Small intestine (tissue), 7 donors: Measurements from ENCODE around the gene EFCAB11. TPM values are rescaled to one million over a fixed set of nuclear protein-coding genes. Genes with fewer than 3 reads are reported as not detected.

Experiments
- DNase-seq, 2 donors: peaks; one replicate each; pipeline versions ENCODE4 v3.0.0 to v3.0.0-alpha.2; 2013
- FAIRE-seq: peaks from 2 replicates; lab custom pipeline; 2012; peaks lifted over from hg19 to GRCh38; lab: Jason Lieb, UNC
- H3K27ac ChIP-seq, 3 donors: one replicate each; pipeline ENCODE4 v1.5.1; 2013; ENCODE audit warnings: low read length in 2 of 3, mild to moderate bottlenecking in 2 of 3, control low read depth in 1 of 3, inconsistent platforms in 1 of 3, low read depth in 1 of 3, moderate library complexity in 1 of 3
- H3K27me3 ChIP-seq, 3 donors: one replicate each; pipeline ENCODE4 v1.6.1; 2013; ENCODE audit warnings: low read length in 3 of 3, inconsistent platforms in 1 of 3; ENCODE audit not compliant: control insufficient read depth in 3 of 3, insufficient read depth in 3 of 3
- H3K36me3 ChIP-seq, 3 donors: one replicate each; pipeline ENCODE4 v1.6.1; 2013; ENCODE audit warnings: low read length in 3 of 3, inconsistent platforms in 1 of 3, low read depth in 1 of 3, mild to moderate bottlenecking in 1 of 3, moderate library complexity in 1 of 3; ENCODE audit not compliant: control insufficient read depth in 3 of 3, insufficient read depth in 2 of 3
- H3K4me1 ChIP-seq, 3 donors: one replicate each; pipeline ENCODE4 v1.6.1; 2013; ENCODE audit warnings: low read length in 2 of 3, inconsistent platforms in 1 of 3, low read depth in 1 of 3, mild to moderate bottlenecking in 1 of 3, moderate library complexity in 1 of 3; ENCODE audit not compliant: control insufficient read depth in 3 of 3, insufficient read depth in 2 of 3
- H3K4me3 ChIP-seq, 3 donors: one replicate each; pipeline ENCODE4 v1.5.1; 2013; ENCODE audit warnings: low read length in 3 of 3, control low read depth in 1 of 3, inconsistent platforms in 1 of 3, low read depth in 1 of 3, mild to moderate bottlenecking in 1 of 3, moderate library complexity in 1 of 3
- H3K9me3 ChIP-seq, 2 donors: one replicate each; pipeline ENCODE4 v1.6.1; 2013; ENCODE audit warnings: low read depth in 1 of 2, low read length in 1 of 2; ENCODE audit not compliant: control insufficient read depth in 2 of 2, insufficient read depth in 1 of 2
- WGBS, 3 donors: extraction: QIAGEN DNeasy Blood & Tissue Kit; methylation state at CpG; one replicate each; pipeline ENCODE4 v1.1.7; 2013; 5-methylcytosine and 5-hydroxymethylcytosine counted together
- polyA plus RNA-seq, 4 donors: library from polyadenylated mRNA; stranded (reverse) in 3 of 4; unstranded in 1 of 4; fragments of 200-250 nt in 3 of 4; fragments of 120-200 nt in 1 of 4; gene quantifications; one replicate each; pipeline versions ENCODE4 v1.2.1 to v1.2.3, GENCODE V29; 2013
- donor health status: healthy with polysubstance abuse.
- donor health status: control.
- donor health status: control.
- donor health status: Bipolar disorder and iron deficiency.
- donor health status: healthy.

The EFCAB11 gene
- polyA plus RNA-seq, 4 donors, result 3.8 to 15.4 (median 7.8) TPM

DNA sequence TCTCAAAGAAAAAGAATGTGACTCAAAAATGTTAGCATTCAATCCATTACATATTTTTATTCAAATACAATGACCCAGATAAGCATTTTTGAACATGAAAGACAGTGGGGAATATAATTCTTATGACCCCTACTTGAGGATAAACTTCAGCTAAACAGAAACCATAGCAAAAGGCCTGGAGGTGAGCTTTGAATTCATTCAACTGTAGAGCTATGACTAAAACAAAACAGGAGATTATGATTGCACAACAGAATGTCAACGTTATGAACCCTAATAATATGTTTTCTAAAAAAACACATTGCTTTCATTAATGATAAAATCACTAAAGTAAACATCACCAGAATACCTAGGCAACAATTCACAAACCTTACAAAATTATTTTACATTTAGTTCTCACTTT, 27.8 kb downstream of the EFCAB11 start:
- peaks cover 0 to 2% (median 0%) of the 10 kb centered on the region in 3 donors for H3K36me3 ChIP-seq
- H3K27me3 ChIP-seq, result no peaks in the 10 kb centered on the region
- H3K4me3 ChIP-seq, result no peak overlapping the region
- H3K27ac ChIP-seq, result no peak overlapping the region
- H3K4me1 ChIP-seq, result peaks cover 0 to 3% (median 0%) of the 10 kb centered on the region in 3 donors
- 3 to 32% (median 19%) methylated on average over 1 of the region's 1 CpG for WGBS, 3 donors
- no peak for FAIRE-seq
- no peaks in the 10 kb centered on the region for H3K9me3 ChIP-seq
- DNase-seq, result no peak

DNA sequence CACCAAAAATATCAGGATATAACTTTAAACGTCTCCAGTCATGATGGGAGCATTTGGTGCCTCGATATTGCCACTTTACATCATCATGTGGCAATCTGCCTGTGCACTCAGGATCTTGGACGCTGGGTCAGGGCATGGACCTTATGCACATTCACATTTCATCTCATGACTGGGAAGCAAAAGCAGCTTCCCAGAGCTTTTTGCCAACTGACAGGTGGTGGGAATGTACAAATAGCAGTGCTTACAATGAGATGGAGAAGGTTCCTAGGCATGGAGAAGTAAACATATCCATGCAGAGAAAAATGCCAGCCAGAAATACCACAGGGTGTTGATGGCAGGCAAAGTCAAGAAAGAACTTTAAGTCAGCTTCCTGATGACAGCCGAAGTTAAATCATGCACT, 30.3 kb downstream of the EFCAB11 start:
- H3K4me3 ChIP-seq, result no peak overlapping the region
- H3K27ac ChIP-seq, result no peak overlapping the region
- DNase-seq (no peak), FAIRE-seq (no peak)
- no peaks in the 10 kb centered on the region for H3K9me3 ChIP-seq
- H3K4me1 ChIP-seq, result peaks cover 0 to 3% (median 0%) of the 10 kb centered on the region in 3 donors
- WGBS, 3 donors, result 28 to 60% (median 47%) methylated on average over 4 of the region's 4 CpGs
- H3K36me3 ChIP-seq, result no peaks in the 10 kb centered on the region
- no peaks in the 10 kb centered on the region for H3K27me3 ChIP-seq

DNA sequence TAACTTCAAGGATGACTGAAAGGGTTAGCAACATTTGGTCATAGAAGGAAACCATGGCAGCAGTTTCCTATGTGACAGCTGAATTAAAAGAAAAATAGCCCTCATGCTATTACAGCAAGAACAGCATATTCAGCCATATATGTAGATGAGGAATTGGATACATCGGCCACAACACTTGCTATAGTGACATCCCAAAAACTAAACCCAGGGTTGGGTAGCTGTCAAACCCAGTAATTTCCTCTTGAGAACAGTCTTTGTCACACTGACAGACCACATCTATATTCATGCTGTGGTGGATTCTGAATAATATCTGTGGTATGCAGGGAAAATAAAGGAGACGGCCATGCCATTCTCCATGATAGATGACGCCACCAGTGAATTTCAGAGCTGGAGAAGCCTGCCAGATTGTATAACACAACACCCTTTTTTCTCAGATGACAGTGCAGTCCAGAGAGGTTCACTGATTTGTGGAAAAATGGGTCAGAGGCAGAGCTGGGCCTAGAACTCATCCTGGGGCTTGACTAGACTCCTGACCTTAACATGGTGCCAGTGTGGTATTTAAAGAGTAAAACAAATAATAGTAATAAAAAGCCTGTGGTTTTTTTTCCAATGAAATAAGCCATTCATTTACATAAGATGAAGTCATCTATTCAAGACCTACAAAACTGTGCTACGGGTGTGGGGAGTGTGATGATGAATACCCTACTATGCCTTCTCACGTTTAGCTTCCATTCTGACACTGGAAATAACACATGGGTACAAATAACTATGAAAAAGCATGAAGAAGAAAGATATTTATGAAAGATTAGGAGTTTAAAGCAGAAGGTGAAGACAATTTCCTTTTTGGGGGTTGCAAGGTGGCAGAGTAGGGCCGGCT, 32.3 kb downstream of the EFCAB11 start:
- no peak for DNase-seq
- Histone ChIP-seq H3K36me3 (no peaks in the 10 kb centered on the region), H3K4me3 (no peak overlapping the region), H3K9me3 (no peaks in the 10 kb centered on the region), H3K27ac (no peak overlapping the region), H3K4me1 (peaks cover 0 to 3% (median 0%) of the 10 kb centered on the region in 3 donors), H3K27me3 (no peaks in the 10 kb centered on the region)
- FAIRE-seq, result no peak
- WGBS, 3 donors, result 94 to 95% (median 95%) methylated on average over 6 of the region's 6 CpGs

DNA sequence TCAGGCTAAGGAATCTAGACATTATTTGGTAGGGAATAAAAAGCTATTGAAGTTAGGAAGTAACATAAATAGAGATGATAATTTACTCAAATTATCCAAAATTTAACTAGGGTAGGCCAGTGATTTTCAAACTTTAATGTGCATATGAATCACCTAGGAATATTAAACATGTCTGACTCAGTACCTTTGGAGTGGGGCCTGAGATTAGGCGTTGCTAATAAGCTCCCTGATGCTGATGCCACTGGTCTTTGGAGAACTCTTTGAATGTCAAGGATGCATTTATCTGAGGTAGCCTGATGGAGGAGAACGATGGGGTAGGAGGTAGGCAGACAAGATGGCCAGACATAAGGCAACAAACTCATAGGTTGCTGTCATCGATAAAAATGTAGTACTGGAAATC, 33.2 kb downstream of the EFCAB11 start:
- Histone ChIP-seq H3K27ac (no peak overlapping the region), H3K4me1 (peaks cover 0 to 3% (median 0%) of the 10 kb centered on the region in 3 donors), H3K36me3 (no peaks in the 10 kb centered on the region), H3K27me3 (no peaks in the 10 kb centered on the region), H3K9me3 (no peaks in the 10 kb centered on the region), H3K4me3 (no peak overlapping the region)
- WGBS, 3 donors, result 91 to 95% (median 93%) methylated on average over 3 of the region's 3 CpGs
- DNase-seq, result no peak
- no peak for FAIRE-seq

DNA sequence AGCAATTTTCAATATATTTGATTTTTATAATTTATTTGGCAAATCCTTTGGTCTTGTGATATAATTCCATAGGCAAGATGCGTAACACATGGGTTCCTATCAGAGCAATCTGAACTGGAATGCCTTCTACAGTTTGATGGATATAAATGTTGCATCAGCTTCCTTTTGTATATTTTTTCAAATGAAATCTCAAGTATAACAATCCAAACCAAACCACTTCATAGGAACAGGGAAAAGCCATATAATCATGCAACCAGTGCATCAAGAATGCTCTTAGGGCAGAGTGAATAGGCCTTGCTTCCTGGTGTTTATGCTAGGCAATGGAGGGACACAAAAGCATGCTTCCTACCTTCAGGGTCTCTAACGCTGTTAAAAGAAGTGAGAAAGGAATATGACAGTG, 34.5 kb downstream of the EFCAB11 start:
- no peaks in the 10 kb centered on the region for H3K27me3 ChIP-seq
- H3K36me3 ChIP-seq, result no peaks in the 10 kb centered on the region
- H3K4me1 ChIP-seq, result peaks cover 0 to 3% (median 0%) of the 10 kb centered on the region in 3 donors
- no peak overlapping the region for H3K27ac ChIP-seq
- H3K4me3 ChIP-seq, result no peak overlapping the region
- no peaks in the 10 kb centered on the region for H3K9me3 ChIP-seq
- FAIRE-seq (no peak), DNase-seq (no peak)
- 87 to 92% (median 91%) methylated on average over 2 of the region's 2 CpGs for WGBS, 3 donors

DNA sequence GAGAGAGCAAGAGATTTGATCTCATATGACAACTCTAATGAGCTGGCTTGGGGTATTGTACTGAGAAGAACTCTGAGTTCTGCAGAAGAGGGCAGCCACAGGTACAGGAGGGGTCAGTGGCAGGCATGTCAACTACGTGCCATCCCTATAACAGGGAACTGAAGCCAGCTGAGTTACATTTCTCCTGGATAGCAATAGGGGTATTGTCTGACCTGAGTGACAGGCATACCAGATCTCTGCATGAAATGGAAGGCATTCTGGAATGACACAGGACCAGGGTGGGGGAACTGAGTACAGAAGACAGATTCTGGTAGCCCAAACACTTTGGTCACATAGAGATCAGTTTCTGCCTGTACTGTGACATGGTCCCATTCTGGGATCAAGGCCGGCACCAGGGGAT, 35.8 kb downstream of the EFCAB11 start:
- H3K9me3 ChIP-seq, result no peaks in the 10 kb centered on the region
- H3K27ac ChIP-seq, result no peak overlapping the region
- H3K4me1 ChIP-seq, result no peaks in the 10 kb centered on the region
- no peak for FAIRE-seq
- 93 to 100% (median 100%) methylated on average over 2 of the region's 2 CpGs for WGBS, 3 donors
- no peaks in the 10 kb centered on the region for H3K27me3 ChIP-seq
- no peaks in the 10 kb centered on the region for H3K36me3 ChIP-seq
- DNase-seq, result no peak
- H3K4me3 ChIP-seq, result no peak overlapping the region

DNA sequence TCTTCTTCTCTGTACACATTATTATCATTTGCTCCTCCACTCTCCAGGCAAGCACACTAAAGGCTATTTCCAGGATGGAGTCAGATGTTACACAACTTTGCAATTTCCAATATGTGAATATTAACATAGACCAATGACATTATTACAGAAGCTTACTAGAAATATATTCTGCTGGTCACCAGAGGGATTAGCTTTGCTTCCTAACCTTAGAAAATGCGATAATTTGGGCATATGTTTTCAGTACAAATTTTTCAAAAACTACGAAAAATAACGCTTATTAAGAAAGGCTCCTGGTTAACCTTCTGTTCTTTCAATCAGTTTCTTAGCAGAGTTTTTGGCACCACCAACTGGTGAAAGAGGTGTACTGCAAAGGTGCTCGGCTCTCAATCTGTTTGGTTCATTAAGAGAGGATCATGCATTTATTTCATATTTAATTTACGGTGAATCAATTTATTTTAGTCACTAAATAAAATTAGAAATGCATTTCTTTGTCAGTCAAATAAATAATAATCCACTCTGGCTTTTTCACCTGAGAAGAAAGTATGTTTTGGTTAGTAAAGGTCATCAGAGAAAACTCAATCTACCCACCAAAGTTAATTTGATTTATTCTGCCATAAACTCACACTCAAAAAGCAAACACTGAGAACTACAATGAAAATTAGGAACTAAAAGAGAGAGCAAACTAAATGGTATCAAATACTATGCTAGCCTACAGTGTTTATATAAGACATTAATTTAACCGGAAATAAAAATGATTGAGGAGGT, 39.2 kb downstream of the EFCAB11 start:
- 17 to 19% (median 18%) methylated on average over 6 of the region's 6 CpGs for WGBS, 3 donors
- H3K36me3 ChIP-seq, result no peaks in the 10 kb centered on the region
- H3K9me3 ChIP-seq, result no peaks in the 10 kb centered on the region
- no peak overlapping the region for H3K4me3 ChIP-seq
- peak; percentile 67 for FAIRE-seq
- H3K27me3 ChIP-seq, result no peaks in the 10 kb centered on the region
- no peak overlapping the region for H3K27ac ChIP-seq
- H3K4me1 ChIP-seq, result peaks cover 0 to 22% (median 2%) of the 10 kb centered on the region in 3 donors
- DNase-seq, result peak; percentile 78 to 80

DNA sequence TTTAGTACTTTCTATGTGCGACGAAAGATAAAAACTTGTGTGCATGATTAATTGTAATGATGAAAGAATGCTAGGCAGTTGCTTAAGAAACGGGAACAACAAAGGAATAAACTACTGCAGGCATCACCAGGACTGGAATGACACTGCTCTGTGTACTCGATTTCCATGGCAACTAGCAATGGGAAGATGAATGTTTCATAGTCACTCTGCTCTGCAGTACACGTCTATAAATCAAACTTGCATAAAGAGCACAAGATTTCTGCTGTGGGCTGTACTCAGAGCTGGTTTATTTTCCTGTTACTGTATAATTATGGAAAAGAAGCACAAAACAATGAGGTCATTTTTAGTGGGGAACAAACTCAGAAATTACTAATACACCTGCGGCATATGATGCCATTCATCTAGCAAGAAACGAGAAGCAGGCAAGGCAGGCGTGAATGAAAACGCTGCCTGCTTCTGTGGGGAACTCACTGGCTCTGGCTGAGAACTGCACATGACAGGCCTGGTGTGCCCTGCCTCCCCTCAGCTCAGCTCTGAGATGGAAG, 41.8 kb downstream of the EFCAB11 start:
- no peaks in the 10 kb centered on the region for H3K36me3 ChIP-seq
- no peak overlapping the region for H3K4me3 ChIP-seq
- FAIRE-seq (no peak), DNase-seq (peak; percentile 69 to 85)
- no peaks in the 10 kb centered on the region for H3K27me3 ChIP-seq
- peaks cover 0 to 3% of the 10 kb centered on the region in 2 donors for H3K9me3 ChIP-seq
- H3K4me1 ChIP-seq, result peaks cover 0 to 28% (median 2%) of the 10 kb centered on the region in 3 donors
- peak overlapping the region; percentile 14 to 79 (median 22) for H3K27ac ChIP-seq
- 12 to 23% (median 19%) methylated on average over 9 of the region's 9 CpGs for WGBS, 3 donors
